ENCODE measurements around the gene ADAMTS9.

Gene ADAMTS9

DNA sequence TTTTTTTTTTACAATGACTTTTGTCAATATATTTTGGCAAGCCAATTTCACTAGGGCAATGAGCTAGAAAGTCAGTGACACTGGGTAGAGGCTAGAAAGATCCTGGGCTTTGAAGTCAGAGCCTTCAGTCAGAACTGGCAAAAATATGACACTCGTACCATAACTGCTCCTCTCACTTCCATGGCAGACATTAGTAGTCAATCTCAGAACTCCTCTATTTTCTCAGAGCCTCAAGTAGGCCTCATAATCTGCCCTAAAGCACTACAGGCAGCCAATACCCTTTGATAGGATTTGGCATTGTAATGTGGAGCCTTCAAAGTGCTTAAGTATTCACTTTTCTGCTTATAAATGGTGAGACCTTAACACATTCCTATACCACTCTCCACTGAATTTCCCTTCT is 67.8 kb downstream of the ADAMTS9 start:
- DNase-seq (ENCODE audit: low spot score): no peak

DNA sequence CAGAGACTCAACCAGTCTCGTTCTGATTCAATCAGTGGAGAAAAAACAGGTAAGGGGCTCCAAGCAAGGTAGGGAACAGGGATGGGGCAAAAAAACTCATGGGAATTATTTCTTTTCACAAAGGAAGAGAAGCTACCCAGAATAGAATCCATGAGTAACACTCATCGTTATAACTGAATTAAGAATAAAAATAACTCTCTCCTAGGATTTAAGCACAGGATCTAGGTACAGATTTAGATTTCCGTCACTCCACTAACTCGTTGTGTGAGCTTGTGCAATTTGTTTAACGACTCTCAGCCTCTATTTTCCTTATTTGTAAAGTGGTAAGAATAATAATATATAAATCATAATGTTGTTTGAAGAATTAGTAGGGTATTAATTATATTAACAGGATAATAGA is 68.6 kb downstream of the ADAMTS9 start:
- no peak for DNase-seq (ENCODE audit: low spot score)

DNA sequence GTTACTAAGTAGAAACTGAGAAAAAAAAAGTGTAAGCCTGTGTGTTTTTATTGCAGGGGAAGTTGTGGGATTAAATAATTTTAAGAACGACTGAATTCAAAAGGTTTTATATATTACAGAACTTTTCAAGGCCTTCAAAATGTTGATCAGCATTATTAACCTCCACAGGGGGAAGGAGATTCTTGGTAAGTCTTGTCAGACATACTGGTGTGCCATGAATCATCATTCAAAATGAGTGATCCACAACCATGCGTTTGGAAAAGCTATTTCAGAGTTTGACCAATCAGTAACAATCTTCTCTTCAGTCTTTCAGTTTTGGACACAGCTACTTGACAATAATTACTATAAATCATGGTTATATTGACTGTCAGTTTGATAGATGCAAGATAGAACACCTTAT is 70.2 kb downstream of the ADAMTS9 start:
- no peak for DNase-seq (ENCODE audit: low spot score)

DNA sequence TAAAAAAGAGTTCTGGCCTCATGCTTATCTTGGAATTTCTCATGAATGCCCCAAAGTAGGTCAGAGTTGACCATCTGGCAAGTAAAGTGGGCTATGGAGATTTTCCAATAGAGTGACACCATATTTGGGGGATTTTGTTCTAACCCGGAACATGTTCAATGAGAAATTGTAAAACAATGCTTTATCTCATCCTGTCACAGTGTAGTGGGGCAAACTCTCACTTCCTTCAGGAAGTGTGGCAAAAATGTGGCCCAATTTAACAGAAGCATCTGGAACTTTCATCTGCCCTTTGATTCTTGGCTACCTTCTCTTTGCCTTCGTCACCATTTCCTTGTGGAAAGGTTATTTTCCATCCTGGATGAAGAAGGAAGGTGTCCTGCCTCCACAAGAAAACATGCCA is 70.8 kb downstream of the ADAMTS9 start:
- no peak for DNase-seq (ENCODE audit: low spot score)

DNA sequence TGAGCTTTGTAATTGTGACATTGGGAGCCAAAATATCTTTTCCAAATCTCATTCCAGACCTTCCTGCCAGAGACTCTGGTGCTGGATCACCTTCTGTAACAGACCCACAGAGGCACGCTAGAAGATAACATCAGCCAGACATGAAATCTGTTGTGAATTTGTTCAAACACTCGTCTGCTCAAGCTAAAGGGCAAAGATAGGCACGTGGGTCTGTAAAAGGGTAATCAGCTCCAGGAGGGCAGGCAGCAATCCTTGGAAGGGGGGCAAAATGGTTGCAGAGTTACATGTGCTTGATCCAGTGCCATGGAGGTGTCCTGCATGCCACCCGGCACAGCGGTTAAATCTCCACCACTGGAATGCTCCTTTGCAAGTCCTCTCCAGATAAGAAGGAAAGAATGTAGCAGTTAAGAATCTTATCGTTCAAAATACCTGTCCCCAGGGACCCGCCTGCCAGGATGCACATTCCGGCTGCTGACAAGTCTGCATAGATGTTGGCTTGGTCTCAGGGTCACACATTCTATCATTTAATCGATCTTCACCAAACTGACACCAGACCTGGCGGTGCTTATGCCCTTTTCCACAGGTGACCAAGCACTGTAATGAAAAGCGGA is 74.8 kb downstream of the ADAMTS9 start:
- no peak for DNase-seq (ENCODE audit: low spot score)

DNA sequence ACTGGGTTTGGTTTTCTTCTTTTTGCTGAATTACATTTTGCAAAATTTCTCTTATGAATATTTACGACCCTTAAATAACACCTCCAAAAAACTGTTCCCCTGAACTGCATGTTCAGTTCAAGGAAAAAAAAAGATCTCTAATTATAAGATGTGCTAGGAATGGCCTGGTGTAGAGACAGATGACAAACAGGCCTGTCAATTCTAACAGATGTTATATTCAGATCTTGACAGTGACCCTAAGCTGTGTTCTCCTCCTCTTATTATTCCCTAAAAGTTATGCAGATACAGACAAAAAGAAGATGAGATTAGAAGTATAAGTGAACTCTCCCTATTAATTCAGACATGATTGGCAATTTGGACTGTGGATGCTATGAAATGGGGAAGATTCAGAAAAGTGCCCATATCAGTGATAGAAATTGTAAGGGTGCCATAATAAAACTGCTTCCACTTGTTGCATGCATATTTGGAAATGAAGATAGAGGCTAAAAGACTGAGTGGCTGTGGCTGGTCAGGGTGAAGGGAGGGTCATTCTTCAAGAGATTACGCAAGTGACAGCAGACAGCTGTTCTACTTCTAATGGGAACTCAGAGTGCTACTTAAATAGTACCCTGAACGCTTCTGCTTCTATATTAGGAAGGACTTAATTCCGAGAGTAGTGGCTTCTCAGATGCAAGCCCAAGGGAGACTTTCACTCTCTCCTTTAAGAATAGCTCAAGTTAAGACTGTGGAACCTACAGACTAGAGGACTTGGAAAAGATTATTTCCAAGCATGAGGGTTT is 75.5 kb downstream of the ADAMTS9 start:
- DNase-seq (ENCODE audit: low spot score): no peak

DNA sequence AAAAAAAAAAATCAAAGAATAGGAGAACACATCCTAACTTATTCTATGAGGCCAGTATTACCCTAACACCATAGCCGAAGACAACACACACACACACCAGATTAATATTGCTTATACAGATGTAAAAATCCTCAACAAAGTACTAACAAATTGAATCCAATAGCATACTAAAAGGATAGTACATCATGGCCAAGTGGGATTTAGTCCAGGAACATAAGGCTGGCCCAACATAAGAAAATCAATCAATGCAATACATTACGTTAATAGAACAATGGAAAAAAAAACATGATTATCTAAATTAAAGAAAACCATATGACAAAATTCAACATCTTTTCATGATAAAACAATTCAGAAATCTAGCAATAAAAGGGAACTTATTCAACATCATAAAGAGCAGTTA is 79.1 kb downstream of the ADAMTS9 start:
- DNase-seq (ENCODE audit: low spot score): no peak

DNA sequence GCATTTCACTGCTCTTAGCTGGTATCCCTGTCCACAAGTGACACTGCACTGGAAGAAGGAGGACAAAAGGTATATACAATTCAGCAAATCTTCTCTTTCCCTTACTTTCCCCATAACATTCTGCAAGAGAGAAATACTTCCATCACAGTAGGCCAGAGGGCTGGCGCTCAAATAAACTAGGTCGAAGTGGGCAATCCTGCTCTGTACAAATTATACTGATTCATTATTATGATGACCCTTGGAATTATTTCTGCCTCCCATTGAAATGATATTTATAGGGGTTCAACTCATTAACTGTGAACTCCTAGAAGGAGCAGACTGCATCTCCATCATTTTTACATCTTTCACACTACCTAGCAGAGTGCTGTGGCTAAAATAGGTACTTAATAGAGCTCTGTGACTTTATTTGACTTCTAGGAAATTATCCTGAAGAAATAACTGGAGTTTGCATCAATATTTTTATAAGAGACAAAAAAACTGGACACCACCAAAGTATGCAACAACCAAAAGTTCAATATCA is 80.7 kb downstream of the ADAMTS9 start:
- no peak for DNase-seq (ENCODE audit: low spot score)

DNA sequence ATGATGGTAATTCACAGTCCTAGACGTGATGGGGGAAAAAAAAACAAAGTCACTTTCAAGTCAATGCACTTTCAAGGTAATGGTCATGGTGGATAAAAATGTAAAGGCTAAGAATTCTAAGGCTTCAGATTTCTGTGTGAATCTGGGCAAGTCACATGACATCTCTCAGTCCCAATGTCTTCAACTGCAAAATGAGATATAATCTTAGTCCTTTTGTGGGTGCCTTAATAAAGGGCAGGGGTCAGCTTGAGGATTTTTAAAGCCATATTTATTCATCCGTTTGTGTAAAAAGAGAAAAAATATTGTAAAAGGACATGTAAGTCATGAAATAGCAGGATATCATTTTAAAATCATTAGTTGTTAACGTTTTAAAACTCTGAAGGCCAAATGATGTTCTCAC is 83.5 kb downstream of the ADAMTS9 start:
- no peak for DNase-seq (ENCODE audit: low spot score)

DNA sequence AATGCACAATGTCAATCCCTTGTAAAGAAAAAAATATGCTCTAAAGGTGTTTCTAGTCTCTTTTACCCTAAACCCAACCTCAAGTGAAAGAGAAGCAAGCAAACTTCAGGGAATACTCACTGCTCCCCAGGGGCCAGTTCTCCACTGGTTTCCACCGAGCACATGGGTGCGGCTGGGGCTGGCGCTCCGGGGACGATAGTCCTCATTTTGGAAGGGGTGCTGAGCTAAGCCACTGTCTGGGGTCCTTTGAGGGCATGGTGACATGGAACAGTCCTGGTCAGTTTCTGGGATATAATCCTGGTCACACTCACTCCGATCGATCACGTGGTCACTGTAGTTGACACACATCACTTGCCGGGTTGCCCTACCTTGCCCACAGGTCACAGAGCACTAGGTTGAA is 86.0 kb downstream of the ADAMTS9 start:
- DNase-seq (ENCODE audit: low spot score): no peak

DNA sequence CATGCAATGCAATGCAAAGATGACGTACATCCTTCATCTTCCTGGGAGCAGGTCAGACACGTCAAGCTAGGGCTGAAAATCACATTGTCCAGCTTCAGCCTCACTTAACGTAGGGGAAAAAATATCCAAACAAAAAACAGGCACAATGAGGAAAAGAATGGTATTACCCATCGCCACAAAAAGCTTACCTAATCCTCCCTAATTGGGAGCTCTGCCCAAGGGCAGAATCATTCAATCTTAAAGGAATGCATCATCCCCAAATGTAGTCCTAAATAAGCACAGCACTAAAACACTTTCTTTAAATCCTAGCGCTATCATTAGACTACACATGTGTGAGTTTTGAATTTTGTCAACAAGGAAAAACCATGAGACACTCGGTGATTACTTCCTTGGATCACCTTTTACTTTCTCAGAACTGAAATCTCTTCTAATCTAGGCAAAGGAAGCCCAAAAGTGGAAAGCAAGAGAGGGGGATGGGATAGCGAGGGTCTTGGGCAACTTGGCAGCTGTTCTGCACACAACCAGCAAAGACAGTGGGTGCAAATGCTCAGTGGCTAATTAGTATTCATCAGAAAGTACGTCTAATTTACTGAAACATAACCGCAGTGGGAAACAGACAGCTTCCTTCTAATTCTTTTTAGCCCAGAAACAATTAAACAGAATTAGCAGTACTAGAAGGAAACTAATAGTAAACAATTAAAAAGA is 87.4 kb downstream of the ADAMTS9 start:
- DNase-seq (ENCODE audit: low spot score): no peak

DNA sequence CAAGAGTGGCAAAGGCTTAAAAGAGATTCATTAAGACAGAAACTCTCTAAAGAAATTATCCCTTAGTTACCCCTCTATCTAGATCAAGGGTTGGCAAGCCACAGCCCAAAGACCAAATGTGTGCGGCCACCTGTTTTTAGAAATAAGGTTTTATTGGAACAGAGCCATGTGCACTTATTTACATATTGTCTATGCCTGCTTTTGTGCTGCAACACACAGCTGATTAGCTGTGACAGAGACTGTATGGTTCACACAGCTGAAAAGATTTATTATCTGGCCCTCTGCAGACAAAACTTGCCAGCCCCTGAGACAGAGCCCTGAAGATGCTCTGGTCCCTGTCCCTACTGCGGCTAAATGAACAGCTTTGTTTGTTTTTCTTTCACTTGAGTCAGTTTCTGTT is 88.1 kb downstream of the ADAMTS9 start:
- DNase-seq (ENCODE audit: low spot score): no peak

DNA sequence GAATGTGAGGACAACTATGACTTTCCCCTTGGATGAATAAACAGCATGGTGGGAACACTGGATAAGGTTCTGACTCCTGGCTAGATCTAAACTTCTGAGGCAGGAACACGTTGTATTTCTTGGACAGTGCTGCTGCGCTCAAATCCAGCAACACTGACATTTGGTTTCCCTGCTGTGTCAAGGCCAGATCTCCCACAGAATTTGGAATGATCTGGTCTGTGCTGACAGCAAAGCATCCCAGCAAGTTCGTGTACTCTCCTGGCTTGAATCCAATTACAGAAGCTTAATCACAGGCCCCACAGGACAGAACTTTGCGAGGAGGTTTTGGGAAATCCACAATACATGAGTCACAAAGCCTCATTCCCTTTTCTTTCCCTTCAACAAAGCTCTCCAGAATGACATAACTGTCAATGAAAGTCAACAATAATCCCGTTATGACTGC is 92.5 kb downstream of the ADAMTS9 start:
- peak; percentile 13 for DNase-seq (ENCODE audit: low spot score)

DNA sequence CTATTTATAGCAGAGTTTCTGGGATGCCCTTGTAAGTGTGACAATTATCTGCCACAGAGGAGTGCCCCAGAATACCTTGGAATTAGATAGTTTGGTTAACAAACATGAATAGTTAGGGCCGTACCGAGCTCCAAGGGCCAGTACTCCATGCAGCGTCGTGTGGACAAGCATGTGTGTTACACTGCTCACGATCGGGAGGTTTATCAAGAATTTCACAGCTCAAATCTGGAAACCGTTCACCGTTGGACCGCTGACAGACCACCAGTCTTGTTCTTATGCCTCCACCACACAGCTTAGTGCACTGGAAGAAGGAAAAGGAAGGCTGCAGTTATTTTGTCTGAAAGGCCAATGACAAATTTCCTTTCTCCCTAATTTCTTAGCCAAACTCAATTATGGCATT is 93.7 kb downstream of the ADAMTS9 start:
- no peak for DNase-seq (ENCODE audit: low spot score)

DNA sequence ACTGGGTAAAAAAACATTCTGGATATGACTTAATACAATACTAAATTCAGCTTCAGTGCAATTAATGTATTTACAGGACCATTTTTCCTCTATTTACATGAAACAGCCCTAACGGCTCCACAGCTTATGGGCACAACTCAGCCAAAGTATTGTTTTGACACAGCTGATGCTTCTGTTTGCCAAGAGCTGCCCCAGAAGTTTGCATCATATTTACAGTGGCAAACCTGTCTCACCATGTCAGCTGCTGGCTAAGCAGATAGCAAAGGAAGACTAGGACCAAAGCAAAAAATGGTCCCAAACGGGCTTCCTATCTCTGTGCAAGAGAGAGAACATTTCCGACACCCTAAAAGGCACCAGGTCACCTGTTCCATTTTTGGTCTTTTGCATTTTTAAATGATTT is 94.5 kb downstream of the ADAMTS9 start:
- DNase-seq (ENCODE audit: low spot score): no peak

DNA sequence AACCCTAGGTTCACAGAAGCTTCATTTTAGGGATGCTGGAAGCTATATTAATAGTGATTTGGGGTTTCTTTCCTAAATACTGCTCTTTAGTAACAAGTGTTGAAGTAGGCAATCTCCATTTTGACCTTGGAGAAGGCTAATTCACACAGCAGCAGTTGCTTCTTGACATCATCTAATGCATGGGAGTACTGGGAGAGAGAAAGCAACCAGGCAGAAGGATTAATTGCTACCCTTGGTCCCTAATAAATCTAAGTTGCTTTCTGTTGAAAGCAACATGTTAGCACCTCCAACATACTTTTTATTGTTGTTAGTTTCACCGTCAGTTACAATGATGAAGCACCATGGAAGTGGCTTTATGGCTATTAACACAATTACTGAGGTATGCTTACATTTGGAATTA is 96.2 kb downstream of the ADAMTS9 start:
- DNase-seq (ENCODE audit: low spot score): no peak

DNA sequence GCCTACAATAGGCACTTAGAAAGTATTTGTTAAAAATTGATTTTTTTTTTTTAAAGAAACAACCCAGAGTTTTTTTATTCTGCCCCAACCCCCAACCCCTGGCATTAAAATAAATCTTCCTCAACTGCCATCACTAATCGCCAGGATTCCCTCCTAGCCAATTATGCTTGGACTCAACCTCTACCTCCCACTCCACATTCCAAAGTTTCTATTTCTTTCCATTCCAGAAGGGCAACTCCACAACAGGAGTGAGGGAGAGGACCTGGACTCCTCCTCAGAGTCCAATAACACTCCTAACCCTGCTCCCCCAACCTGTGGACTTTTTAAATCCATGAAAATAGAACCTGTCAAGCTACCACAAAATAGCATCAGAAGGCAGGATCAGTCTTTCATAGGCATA is 99.4 kb downstream of the ADAMTS9 start:
- no peak for DNase-seq (ENCODE audit: low spot score)

DNA sequence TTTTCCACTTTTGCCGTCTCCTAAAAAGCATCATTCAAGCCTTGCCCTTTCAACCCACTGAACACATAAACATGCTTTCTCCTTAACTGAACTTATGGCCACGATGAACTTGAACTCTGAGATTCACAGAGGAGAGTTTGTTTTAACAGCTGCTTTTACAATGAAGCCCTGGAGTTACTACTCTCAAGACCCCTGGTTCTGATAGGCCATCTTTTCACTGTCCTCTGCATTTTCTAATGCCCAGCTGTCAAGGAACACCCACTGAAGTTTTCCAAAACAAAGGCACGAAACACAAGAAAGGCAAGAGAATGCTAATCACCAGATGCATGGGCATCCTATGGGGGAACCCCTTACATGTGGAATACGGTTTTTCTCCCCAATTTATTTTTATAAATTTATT is 100.8 kb downstream of the ADAMTS9 start:
- no peak for DNase-seq (ENCODE audit: low spot score)

DNA sequence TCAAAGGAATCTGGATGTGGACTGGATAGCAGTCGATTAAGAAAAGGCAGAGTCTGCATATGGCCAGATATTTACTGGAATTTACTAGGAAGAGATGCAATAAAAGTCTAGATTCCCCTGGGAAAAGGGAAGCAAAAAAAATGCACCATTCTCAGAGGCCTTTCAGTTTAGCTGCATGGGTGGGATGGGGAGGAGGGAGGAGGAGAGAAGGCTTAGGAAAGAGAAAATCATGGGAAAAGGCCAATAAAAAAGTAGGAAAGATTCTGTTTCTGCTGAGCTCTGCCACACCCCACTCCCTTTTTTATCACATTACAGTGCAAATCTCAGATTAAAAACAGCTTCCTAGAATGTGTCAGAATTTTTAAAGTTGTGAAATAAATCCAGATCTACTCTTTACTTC is 103.6 kb downstream of the ADAMTS9 start:
- no peak for DNase-seq (ENCODE audit: low spot score)

DNA sequence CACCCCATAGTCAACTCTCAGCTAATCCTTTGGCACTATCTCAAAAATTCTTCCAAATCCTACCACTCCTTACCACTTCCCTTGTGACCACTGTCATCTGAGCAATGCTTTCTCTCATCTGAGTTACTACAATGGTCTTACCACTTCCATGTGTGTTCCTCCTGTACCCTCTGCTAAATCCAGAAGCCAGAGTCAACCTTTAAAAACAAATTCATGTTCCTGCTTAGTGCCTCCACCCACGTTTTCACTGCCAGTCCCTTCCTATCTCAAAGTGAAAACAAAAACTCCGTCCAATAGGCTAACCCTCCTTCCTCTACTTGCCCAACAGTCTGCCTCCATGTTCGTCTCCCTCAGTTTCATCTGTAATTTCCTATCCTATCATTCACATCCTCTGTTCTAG is 109.0 kb downstream of the ADAMTS9 start:
- no peak for DNase-seq (ENCODE audit: low spot score)

DNA sequence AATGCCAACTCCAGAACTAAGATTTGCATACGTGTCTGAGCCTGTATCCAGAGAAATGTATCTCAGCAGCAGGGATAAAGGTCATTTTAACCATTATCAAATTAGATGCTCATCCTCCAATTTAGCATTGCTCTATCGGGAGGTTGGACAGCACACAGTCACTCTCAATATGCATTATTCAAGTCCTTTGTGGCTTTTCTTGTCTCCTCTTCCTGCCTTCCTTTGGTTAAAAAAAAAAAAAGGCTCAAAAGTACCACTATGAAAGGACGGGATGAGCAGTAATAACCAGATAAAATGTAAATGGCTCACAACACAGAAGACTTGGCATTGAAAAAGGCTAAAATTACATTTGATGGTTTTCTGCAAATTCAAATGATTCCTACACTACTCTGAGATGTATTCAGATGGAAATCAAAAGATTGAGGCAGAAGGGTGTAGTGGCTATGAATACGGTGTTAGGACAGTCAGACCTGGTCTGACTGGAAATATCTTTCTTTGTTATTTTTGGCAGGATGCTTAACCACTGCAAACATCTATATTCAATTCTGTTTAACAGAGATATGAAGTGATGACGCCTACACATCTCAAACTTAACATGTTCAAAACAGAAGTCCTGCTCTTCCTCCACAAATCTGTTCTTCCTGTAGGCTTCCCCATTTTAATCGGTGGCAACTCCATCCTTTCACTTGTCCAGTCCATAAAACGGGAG is 109.6 kb downstream of the ADAMTS9 start:
- no peak for DNase-seq (ENCODE audit: low spot score)

DNA sequence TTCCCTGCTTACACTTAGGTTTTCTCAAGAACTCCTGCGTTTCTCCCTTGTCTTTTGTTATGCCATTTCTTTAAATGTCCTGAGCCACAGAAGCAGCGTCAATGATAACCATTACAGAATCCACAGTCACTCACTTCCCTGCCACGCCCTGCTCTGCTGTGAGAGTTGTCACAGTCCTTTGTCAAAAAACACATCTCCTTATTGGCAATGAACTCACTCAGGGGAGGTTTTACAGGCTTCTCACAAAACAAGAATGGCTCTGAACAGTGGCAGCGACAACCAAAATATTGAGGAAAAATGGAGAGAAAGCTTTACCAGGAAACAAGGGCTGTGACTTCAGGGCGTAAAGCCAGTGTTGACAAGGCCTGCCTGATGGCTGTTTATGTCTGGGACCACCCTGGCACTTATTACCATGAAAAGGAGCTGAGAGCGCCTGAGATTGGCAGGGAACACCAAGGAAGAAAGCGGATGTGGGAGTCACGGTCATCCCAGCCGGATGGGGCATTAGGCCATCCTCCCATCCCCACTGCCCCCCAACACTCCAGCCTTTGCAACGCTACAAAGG is 111.5 kb downstream of the ADAMTS9 start:
- DNase-seq (ENCODE audit: low spot score): no peak
